ENCODE measurements around the gene PAF1. TPM values are rescaled to one million over a fixed set of nuclear protein-coding genes. Genes with fewer than 3 reads are reported as not detected.
A peak's percentile ranks its signal among the peaks of the same experiment; 100 is the strongest.

The PAF1 gene
- total RNA-seq, 1 donor from 2014 or later: 47.1 TPM

- H3K4me1 Mint-ChIP-seq: peaks cover 47% of the 10 kb centered on the region
- H3K9me3 Mint-ChIP-seq: no peaks in the 10 kb centered on the region
- H3K27me3 Mint-ChIP-seq: no peaks in the 10 kb centered on the region
- peak; percentile 99 for DNase-seq
- H3K36me3 Mint-ChIP-seq (ENCODE audit: low read depth): peaks cover 32% of the 10 kb centered on the region
- intact Hi-C loops (cut with micrococcal nuclease): loop anchor here (1.0 to 2.0 kb wide), 6 partner anchors 18 to 290 kb away; partner anchors contain the start of genes MED29 and PAF1
- H3K4me3 Mint-ChIP-seq: peak within 1 kb of the TSS; percentile 87
- H3K27ac Mint-ChIP-seq: peak within 1 kb of the TSS; percentile 88
These were observed 21.4 kb upstream of the PAF1 start, which contains the start of gene PLEKHG2 for GRCh38 chr19:39412100-39412866. PLEKHG2 (plus strand) TSS chr19:39412669; CDS start chr19:39414087, 1,418 bp downstream.

GRCh38 chr19:39411832-39412099 lies 20.9 kb upstream of the PAF1 start:
- intact Hi-C loops (cut with micrococcal nuclease): loop anchor here (1.0 to 2.0 kb wide), 8 partner anchors 14 to 289 kb away; partner anchors contain the start of genes MED29 and PAF1

DNA sequence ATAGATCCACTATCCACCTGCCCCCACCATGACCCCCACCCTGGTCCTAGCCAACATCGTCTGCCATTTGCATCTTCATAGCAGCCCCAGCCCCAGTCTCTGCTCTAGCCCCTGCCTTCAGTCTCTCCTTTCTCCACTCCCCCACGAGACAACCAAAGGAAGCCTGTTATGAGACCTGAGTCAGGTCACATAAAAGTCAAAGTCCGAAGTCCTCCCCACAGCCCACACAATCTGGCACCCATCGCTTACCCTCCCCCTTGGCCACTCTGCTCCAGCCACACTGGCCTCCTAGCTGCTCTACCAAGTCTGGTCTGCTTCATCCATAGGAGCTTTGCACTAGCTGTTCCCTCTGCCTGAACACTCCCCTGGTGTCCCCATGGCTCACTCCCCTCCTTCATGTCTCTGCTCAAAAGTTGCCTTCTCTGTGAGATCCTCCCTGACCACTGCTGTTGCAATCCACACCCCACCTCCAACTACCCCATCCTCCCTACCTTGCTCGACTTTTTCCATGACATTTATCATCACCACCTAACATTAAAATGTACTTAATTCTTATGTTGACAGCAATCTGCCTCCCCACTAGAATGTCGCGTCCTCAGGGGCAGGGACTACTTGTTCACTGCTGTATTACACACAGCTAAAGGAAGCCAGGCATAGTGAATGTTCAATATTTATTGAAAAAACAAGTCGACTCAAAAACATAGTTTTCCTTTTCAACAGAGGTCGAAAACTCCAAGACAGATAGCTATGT lies 20.4 kb upstream of the PAF1 start:
- intact Hi-C loops (cut with micrococcal nuclease): loop anchor here (1.0 to 2.0 kb wide), 2 partner anchors 14 to 198 kb away; no protein-coding TSS in a partner anchor
- peak; percentile 77 for DNase-seq

More at GRCh38 chr19:39411832-39412099, 20.9 kb upstream of the PAF1 start:
- DNase-seq: peak; percentile 96
- Mint-ChIP-seq H3K9me3 (no peaks in the 10 kb centered on the region), H3K4me1 (peaks cover 47% of the 10 kb centered on the region), H3K36me3 (ENCODE audit: low read depth) (peaks cover 35% of the 10 kb centered on the region), H3K27ac (peak overlapping the region; percentile 88), H3K4me3 (peak overlapping the region; percentile 87), H3K27me3 (no peaks in the 10 kb centered on the region)

GRCh38 chr19:39410831-39411080 lies 19.9 kb upstream of the PAF1 start:
- peak overlapping the region; percentile 88 for H3K27ac Mint-ChIP-seq
- H3K9me3 Mint-ChIP-seq: no peaks in the 10 kb centered on the region
- peak; percentile 62 for DNase-seq
- intact Hi-C loops (cut with micrococcal nuclease): loop anchor here (1.0 to 2.0 kb wide), 2 partner anchors 13 to 198 kb away; no protein-coding TSS in a partner anchor
- peak overlapping the region; percentile 87 for H3K4me3 Mint-ChIP-seq
- H3K4me1 Mint-ChIP-seq: peaks cover 53% of the 10 kb centered on the region
- H3K27me3 Mint-ChIP-seq: no peaks in the 10 kb centered on the region
- H3K36me3 Mint-ChIP-seq (ENCODE audit: low read depth): peaks cover 35% of the 10 kb centered on the region

More for the DNA sequence above, 20.4 kb upstream of the PAF1 start:
- Mint-ChIP-seq H3K27me3 (no peaks in the 10 kb centered on the region), H3K4me1 (peaks cover 49% of the 10 kb centered on the region), H3K27ac (peak overlapping the region; percentile 88), H3K4me3 (peak overlapping the region; percentile 87), H3K36me3 (ENCODE audit: low read depth) (peaks cover 35% of the 10 kb centered on the region), H3K9me3 (no peaks in the 10 kb centered on the region)

GRCh38 chr19:39410017-39410830 lies 19.3 kb upstream of the PAF1 start:
- H3K36me3 Mint-ChIP-seq (ENCODE audit: low read depth): peaks cover 35% of the 10 kb centered on the region

GRCh38 chr19:39409208-39410016 lies 18.5 kb upstream of the PAF1 start:
- intact Hi-C loops (cut with micrococcal nuclease): loop anchor here (2.0 kb wide), 1 partner anchor 197 kb away; no protein-coding TSS in a partner anchor
- no peaks in the 10 kb centered on the region for H3K27me3 Mint-ChIP-seq
- H3K36me3 Mint-ChIP-seq (ENCODE audit: low read depth): peaks cover 33% of the 10 kb centered on the region
- peak overlapping the region; percentile 88 for H3K27ac Mint-ChIP-seq
- peak overlapping the region; percentile 87 for H3K4me3 Mint-ChIP-seq
- no peaks in the 10 kb centered on the region for H3K9me3 Mint-ChIP-seq
- peak; percentile 93 for DNase-seq
- H3K4me1 Mint-ChIP-seq: peaks cover 48% of the 10 kb centered on the region

More at GRCh38 chr19:39410017-39410830, 19.3 kb upstream of the PAF1 start:
- H3K4me3 Mint-ChIP-seq: peak overlapping the region; percentile 87
- H3K9me3 Mint-ChIP-seq: no peaks in the 10 kb centered on the region
- H3K4me1 Mint-ChIP-seq: peaks cover 52% of the 10 kb centered on the region
- H3K27me3 Mint-ChIP-seq: no peaks in the 10 kb centered on the region
- intact Hi-C loops (cut with micrococcal nuclease): loop anchor here (2.0 kb wide), 1 partner anchor 197 kb away; no protein-coding TSS in a partner anchor
- DNase-seq: peak; percentile 91
- H3K27ac Mint-ChIP-seq: peak overlapping the region; percentile 88

- peak; percentile 81 for DNase-seq
- intact Hi-C loops (cut with micrococcal nuclease): no loop called here
- H3K36me3 Mint-ChIP-seq (ENCODE audit: low read depth): peaks cover 30% of the 10 kb centered on the region
These were observed 17.7 kb upstream of the PAF1 start for GRCh38 chr19:39408392-39409207.

GRCh38 chr19:39407660-39408391 lies 16.9 kb upstream of the PAF1 start:
- peak overlapping the region; percentile 93 for H3K27ac Mint-ChIP-seq
- intact Hi-C loops (cut with micrococcal nuclease): no loop called here
- H3K36me3 Mint-ChIP-seq (ENCODE audit: low read depth): peaks cover 30% of the 10 kb centered on the region
- peak; percentile 92 for DNase-seq
- H3K9me3 Mint-ChIP-seq: no peaks in the 10 kb centered on the region
- peak overlapping the region; percentile 87 for H3K4me3 Mint-ChIP-seq
- no peaks in the 10 kb centered on the region for H3K27me3 Mint-ChIP-seq
- H3K4me1 Mint-ChIP-seq: peaks cover 46% of the 10 kb centered on the region

More at GRCh38 chr19:39408392-39409207, 17.7 kb upstream of the PAF1 start:
- Mint-ChIP-seq H3K27me3 (no peaks in the 10 kb centered on the region), H3K4me1 (peaks cover 45% of the 10 kb centered on the region), H3K27ac (peak overlapping the region; percentile 93), H3K4me3 (peak overlapping the region; percentile 87), H3K9me3 (no peaks in the 10 kb centered on the region)

GRCh38 chr19:39407410-39407659 lies 16.4 kb upstream of the PAF1 start:
- Mint-ChIP-seq H3K36me3 (ENCODE audit: low read depth) (peaks cover 30% of the 10 kb centered on the region), H3K27me3 (no peaks in the 10 kb centered on the region), H3K4me1 (peaks cover 51% of the 10 kb centered on the region), H3K9me3 (no peaks in the 10 kb centered on the region), H3K4me3 (peak overlapping the region; percentile 87), H3K27ac (peak overlapping the region; percentile 93)
- no peak for DNase-seq
- intact Hi-C loops (cut with micrococcal nuclease): no loop called here

GRCh38 chr19:39406656-39407409 lies 15.9 kb upstream of the PAF1 start, which contains the start of gene ZFP36:
ZFP36 (plus strand) TSS chr19:39406847; CDS start chr19:39406905, 58 bp downstream.
- H3K36me3 Mint-ChIP-seq (ENCODE audit: low read depth): peaks cover 28% of the 10 kb centered on the region
- peaks cover 53% of the 10 kb centered on the region for H3K4me1 Mint-ChIP-seq
- DNase-seq: peak; percentile 95

GRCh38 chr19:39405958-39406655 lies 15.2 kb upstream of the PAF1 start:
- Mint-ChIP-seq H3K36me3 (ENCODE audit: low read depth) (peaks cover 24% of the 10 kb centered on the region), H3K4me1 (peaks cover 54% of the 10 kb centered on the region), H3K27ac (peak overlapping the region; percentile 86), H3K9me3 (no peaks in the 10 kb centered on the region), H3K4me3 (peak overlapping the region; percentile 87), H3K27me3 (no peaks in the 10 kb centered on the region)
- intact Hi-C loops (cut with micrococcal nuclease): no loop called here
- peak; percentile 93 for DNase-seq

More at GRCh38 chr19:39406656-39407409, 15.9 kb upstream of the PAF1 start, which contains the start of gene ZFP36:
- Mint-ChIP-seq H3K9me3 (no peaks in the 10 kb centered on the region), H3K4me3 (peak within 1 kb of the TSS; percentile 87), H3K27ac (peak within 1 kb of the TSS; percentile 93), H3K27me3 (no peaks in the 10 kb centered on the region)
- intact Hi-C loops (cut with micrococcal nuclease): no loop called here

All from activated CD4-positive, alpha-beta T cell treated with anti-CD3 and anti-CD28 coated beads, Interleukin-2, amount 10 ng/mL, durations not matched to agents 24 days and 14 days (primary cell).